Loucy (cell line): ENCODE measurements around the gene ME3.

ENCODE experiments used
- H2AFZ ChIP-seq: fragments of 200-600 bp; sonication (generic); 2 replicates; pipeline ENCODE4 v1.6.0; 2016; ENCODE audit warnings: antibody characterized with exemption, mild to moderate bottlenecking, low read length, moderate library complexity
- H3F3A ChIP-seq: fragments of 200-600 bp; 2 replicates; pipeline ENCODE4 v1.6.0; 2016; ENCODE audit warnings: antibody characterized with exemption, low read depth, mild to moderate bottlenecking
- H3K27me3 ChIP-seq: fragments of 200-600 bp; sonication (generic); 2 replicates; pipeline ENCODE4 v1.6.1; 2014; ENCODE audit warnings: low read length, mild to moderate bottlenecking; ENCODE audit not compliant: insufficient read depth, poor library complexity, severe bottlenecking
- H3K36me3 ChIP-seq: fragments of 200-600 bp; sonication (generic); 2 replicates; pipeline ENCODE4 v1.6.1; 2016; ENCODE audit warnings: low read length; ENCODE audit not compliant: insufficient read depth
- H3K4me1 ChIP-seq: fragments of 200-600 bp; sonication (generic); 2 replicates; pipeline ENCODE4 v1.5.1; 2014; ENCODE audit warnings: low read length, mild to moderate bottlenecking; ENCODE audit not compliant: insufficient read depth, poor library complexity, severe bottlenecking
- H3K4me2 ChIP-seq: fragments of 200-600 bp; sonication (generic); 2 replicates; pipeline ENCODE4 v1.6.0; 2014; ENCODE audit warnings: antibody characterized with exemption, low read length, low read depth, mild to moderate bottlenecking; ENCODE audit not compliant: poor library complexity, severe bottlenecking
- H3K4me3 ChIP-seq: fragments of 200-600 bp; sonication (generic); 2 replicates; pipeline ENCODE4 v1.5.1; 2014; ENCODE audit warnings: low read length, mild to moderate bottlenecking, mixed read lengths; ENCODE audit not compliant: poor library complexity, severe bottlenecking
- H3K79me2 ChIP-seq: fragments of 200-600 bp; sonication (generic); 2 replicates; pipeline ENCODE4 v1.6.1; 2014; ENCODE audit warnings: low read length; ENCODE audit not compliant: insufficient read depth
- H3K9ac ChIP-seq: fragments of 200-600 bp; sonication (generic); 2 replicates; pipeline ENCODE4 v1.6.0; 2014; ENCODE audit warnings: mild to moderate bottlenecking, low read depth, low read length, moderate library complexity; ENCODE audit not compliant: poor library complexity, severe bottlenecking
- H3K9me2 ChIP-seq: fragments of 200-600 bp; sonication (generic); replicated peaks from 2 replicates; pipeline ENCODE4 v1.6.1; 2016; ENCODE audit warnings: low read depth, low read length, mixed read lengths
- H3K9me3 ChIP-seq: fragments of 200-600 bp; sonication (generic); 2 replicates; pipeline ENCODE4 v1.6.1; 2014; ENCODE audit warnings: mild to moderate bottlenecking, antibody characterized with exemption, low read length, low read depth; ENCODE audit not compliant: insufficient read depth
- H4K20me1 ChIP-seq: fragments of 200-600 bp; sonication (generic); 2 replicates; pipeline ENCODE4 v1.6.0; 2014; ENCODE audit warnings: antibody characterized with exemption, low read length, mild to moderate bottlenecking; ENCODE audit not compliant: insufficient read depth, poor library complexity, severe bottlenecking
- EZH2phosphoT487 ChIP-seq: fragments of 200-600 bp; IDR thresholded peaks from 2 replicates; pipeline ENCODE4 v1.6.1; 2018; ENCODE audit warnings: antibody characterized with exemption, mild to moderate bottlenecking, moderate library complexity, borderline replicate concordance
- TF ChIP-seq, protein P1 (sequence below): fragments of 200-600 bp; sonication (generic); conservative IDR thresholded peaks from 2 replicates; pipeline ENCODE4 v1.5.1; 2014; ENCODE audit warnings: mild to moderate bottlenecking, antibody characterized with exemption, low read length

The ME3 gene

DNA sequence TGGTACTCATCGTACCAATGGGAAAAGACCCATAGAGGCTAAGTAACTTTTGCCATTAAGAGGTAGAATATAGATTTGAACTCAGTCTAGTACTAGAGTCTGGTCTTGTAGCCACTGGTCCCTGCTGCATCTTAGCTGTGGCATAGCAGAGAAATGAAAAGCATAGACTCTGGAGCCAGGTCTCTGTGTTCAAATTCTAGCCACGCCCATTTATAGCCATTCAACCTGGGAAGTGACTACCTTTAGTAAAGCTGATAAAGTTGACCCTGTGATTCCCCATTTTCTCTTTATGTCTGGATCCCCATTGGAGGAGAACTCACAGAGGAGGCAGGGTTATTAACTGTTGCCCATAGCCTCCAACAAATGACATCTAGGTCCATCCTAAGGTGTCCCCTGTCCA is 113.6 kb downstream of the ME3 start:
- Histone ChIP-seq H3K4me2 (no peak overlapping the region), H4K20me1 (no peaks in the 10 kb centered on the region), H3K27me3 (no peaks in the 10 kb centered on the region), H3K9me3 (no peaks in the 10 kb centered on the region), H3K4me3 (no peak overlapping the region), H3F3A (no peaks in the 10 kb centered on the region), H3K36me3 (peaks cover 3% of the 10 kb centered on the region; the same call in 1 of the 2 replicates), H3K9ac (no peak overlapping the region), H2AFZ (no peak overlapping the region), H3K79me2 (no peaks in the 10 kb centered on the region), H3K4me1 (no peaks in the 10 kb centered on the region), H3K9me2 (no peaks in the 10 kb centered on the region)
- no peak for TF ChIP-seq EZH2phosphoT487
- TF ChIP-seq, protein P1, sequence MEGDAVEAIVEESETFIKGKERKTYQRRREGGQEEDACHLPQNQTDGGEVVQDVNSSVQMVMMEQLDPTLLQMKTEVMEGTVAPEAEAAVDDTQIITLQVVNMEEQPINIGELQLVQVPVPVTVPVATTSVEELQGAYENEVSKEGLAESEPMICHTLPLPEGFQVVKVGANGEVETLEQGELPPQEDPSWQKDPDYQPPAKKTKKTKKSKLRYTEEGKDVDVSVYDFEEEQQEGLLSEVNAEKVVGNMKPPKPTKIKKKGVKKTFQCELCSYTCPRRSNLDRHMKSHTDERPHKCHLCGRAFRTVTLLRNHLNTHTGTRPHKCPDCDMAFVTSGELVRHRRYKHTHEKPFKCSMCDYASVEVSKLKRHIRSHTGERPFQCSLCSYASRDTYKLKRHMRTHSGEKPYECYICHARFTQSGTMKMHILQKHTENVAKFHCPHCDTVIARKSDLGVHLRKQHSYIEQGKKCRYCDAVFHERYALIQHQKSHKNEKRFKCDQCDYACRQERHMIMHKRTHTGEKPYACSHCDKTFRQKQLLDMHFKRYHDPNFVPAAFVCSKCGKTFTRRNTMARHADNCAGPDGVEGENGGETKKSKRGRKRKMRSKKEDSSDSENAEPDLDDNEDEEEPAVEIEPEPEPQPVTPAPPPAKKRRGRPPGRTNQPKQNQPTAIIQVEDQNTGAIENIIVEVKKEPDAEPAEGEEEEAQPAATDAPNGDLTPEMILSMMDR, result no peak

GRCh38 chr11:86558207-86558606 is 114.2 kb downstream of the ME3 start:
- H2AFZ ChIP-seq, result no peak overlapping the region
- H3K79me2 ChIP-seq, result no peaks in the 10 kb centered on the region
- no peaks in the 10 kb centered on the region for H3K9me2 ChIP-seq
- H3K9me3 ChIP-seq, result no peaks in the 10 kb centered on the region
- no peaks in the 10 kb centered on the region for H3F3A ChIP-seq
- no peaks in the 10 kb centered on the region for H3K4me1 ChIP-seq
- H3K9ac ChIP-seq, result no peak overlapping the region
- H3K27me3 ChIP-seq, result no peaks in the 10 kb centered on the region
- H4K20me1 ChIP-seq, result no peaks in the 10 kb centered on the region
- no peak overlapping the region for H3K4me3 ChIP-seq
- no peak overlapping the region for H3K4me2 ChIP-seq
- TF ChIP-seq, protein P1, result no peak
- no peak for TF ChIP-seq EZH2phosphoT487
- peaks cover 3% of the 10 kb centered on the region; the same call in 1 of the 2 replicates for H3K36me3 ChIP-seq

DNA sequence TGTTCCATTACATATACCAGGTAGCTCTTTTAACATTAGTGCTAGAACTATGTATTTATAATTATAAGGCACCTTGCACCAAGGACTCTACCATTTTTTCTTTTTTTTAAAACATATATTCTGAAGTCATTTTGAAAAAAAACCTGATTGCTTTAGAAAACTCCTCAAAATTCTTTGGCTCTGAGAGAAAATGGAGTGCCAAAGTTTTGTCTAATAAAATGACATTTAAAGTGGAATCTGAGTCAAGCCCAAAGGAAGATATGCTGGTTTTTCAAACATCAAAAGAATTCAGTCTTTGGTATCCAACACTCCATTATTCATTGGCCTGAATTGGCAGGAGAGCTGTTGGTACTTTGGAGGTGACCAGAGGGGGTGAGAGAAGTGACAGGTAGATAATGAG is 116.5 kb downstream of the ME3 start:
- no peaks in the 10 kb centered on the region for H3F3A ChIP-seq
- no peak overlapping the region for H3K4me3 ChIP-seq
- no peaks in the 10 kb centered on the region for H3K9me2 ChIP-seq
- no peaks in the 10 kb centered on the region for H3K27me3 ChIP-seq
- no peaks in the 10 kb centered on the region for H3K9me3 ChIP-seq
- TF ChIP-seq EZH2phosphoT487, result no peak
- TF ChIP-seq, protein P1, result no peak
- no peak overlapping the region for H3K9ac ChIP-seq
- no peaks in the 10 kb centered on the region for H3K79me2 ChIP-seq
- H4K20me1 ChIP-seq, result no peaks in the 10 kb centered on the region
- no peak overlapping the region for H3K4me2 ChIP-seq
- H3K4me1 ChIP-seq, result peaks cover 8% of the 10 kb centered on the region
- H3K36me3 ChIP-seq, result peaks cover 3% of the 10 kb centered on the region; the same call in 1 of the 2 replicates
- H2AFZ ChIP-seq, result no peak overlapping the region
